Stimulated activated CD8-positive, alpha-beta memory T cell treated with anti-CD3 and anti-CD28 coated beads, Interleukin-15, amount 100 ng/mL, for 24 hours (primary cell): ENCODE measurements around the gene MARK4.
"Not testable (repeated sequence)": the region's sequence is repeated elsewhere in the genome, so short reads cannot be mapped to it uniquely, and the experiment has no call there.

Experiments
- DNase-seq: peaks from one replicate; pipeline ENCODE4 v3.0.0-alpha.2; 2020; ENCODE audit warnings: low read depth

The MARK4 gene

DNA sequence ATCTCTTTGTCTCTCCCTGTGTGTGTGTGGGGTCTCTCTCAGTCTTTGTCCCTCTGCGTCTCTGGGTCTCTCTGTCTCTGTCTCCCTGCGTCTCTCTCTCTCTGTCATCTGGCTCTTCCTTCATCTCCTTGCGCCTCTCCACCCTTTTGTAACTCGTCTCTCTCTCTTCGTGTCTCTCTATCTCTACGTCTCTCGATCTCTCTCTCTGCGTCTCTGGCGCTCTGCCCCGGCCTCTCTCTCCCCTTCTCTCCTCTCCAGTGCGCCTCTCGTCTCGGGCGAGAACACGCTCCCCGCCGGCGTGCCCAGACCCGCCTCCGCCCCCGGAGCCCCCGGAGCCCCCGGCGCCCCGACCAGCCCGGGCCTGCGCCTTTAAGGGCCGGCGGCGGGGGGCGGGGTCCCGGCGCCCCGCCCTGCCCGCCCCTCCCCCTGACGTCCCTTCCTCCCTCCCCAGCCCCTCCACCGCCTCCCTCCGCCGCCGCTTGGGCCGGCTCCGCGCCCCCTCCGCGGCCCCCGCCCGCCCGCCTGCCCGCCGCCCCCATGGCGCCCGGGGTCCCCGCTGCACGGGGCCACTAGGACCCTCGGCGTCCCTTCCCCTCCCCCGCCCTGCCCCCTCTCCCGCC, at the start of gene MARK4:
Gene MARK4 (plus strand): TSS at position 440 of the 620 bp plus-strand sequence. CDS start 318 bp downstream, outside the sequence.
- peak; percentile 29 for DNase-seq

DNA sequence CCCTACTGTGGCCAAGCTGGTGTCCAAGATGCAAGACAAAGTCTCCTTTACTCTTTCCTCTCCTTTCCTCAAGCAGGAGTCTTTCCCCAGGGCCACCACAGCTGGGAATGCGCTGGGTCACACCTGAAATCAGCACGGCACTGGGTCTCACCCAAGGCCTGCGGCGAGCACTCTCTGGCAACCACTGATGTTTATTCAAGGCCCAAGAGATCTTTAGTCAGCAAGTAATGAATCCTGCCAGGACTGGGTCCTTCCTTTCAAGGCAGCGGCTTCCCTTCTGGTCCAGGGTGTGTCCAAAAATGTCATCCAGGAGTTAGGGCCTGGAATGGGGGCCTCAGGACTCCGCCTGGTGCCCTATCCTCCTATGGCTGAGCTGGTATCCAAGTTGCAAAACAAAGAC, 48.4 kb upstream of the MARK4 start:
- no peak for DNase-seq

DNA sequence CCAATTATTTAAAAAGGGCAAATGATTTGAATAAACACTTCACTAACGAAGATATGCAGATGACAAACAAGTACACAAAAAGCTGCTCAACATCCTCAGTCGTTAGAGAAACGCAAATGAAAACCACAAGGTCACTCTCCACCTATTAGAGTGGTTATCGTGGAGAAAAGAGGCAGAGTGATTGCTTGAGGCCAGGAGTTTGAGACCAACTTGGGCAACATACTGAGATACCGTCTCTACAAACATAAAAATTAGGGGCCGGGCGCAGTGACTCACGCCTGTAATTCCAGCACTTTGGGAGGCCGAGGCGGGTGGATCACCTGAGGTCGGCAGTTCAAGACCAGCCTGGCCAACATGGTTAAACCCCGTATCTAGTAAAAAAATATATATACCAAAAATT, 45.3 kb upstream of the MARK4 start:
- no peak for DNase-seq

- DNase-seq, result no peak
Observed at GRCh38 chr19:45206328-45206727, 44.7 kb upstream of the MARK4 start.

- no peak for DNase-seq
Observed at GRCh38 chr19:45211751-45212381, 39.2 kb upstream of the MARK4 start.

DNA sequence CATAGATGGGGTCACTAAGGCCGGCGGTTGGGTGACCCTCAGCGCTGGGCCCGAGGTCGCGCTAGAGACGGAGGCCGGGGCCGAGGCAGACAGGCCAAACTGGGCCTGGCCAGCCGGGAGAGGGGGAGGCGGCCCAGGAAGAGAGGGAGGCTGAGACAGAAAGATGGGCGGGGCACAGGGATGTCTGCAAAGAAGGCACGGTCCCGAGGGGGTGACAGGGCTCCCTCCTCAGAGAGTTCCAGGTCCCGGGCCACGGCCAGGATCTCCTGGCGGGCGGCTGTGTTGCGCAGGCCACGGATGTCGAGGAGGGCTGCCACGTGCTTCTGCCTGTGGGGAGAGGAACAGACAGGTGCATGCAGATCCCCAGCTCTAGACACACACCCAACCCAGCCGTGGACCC, 38.0 kb upstream of the MARK4 start:
- DNase-seq, result no peak

DNA sequence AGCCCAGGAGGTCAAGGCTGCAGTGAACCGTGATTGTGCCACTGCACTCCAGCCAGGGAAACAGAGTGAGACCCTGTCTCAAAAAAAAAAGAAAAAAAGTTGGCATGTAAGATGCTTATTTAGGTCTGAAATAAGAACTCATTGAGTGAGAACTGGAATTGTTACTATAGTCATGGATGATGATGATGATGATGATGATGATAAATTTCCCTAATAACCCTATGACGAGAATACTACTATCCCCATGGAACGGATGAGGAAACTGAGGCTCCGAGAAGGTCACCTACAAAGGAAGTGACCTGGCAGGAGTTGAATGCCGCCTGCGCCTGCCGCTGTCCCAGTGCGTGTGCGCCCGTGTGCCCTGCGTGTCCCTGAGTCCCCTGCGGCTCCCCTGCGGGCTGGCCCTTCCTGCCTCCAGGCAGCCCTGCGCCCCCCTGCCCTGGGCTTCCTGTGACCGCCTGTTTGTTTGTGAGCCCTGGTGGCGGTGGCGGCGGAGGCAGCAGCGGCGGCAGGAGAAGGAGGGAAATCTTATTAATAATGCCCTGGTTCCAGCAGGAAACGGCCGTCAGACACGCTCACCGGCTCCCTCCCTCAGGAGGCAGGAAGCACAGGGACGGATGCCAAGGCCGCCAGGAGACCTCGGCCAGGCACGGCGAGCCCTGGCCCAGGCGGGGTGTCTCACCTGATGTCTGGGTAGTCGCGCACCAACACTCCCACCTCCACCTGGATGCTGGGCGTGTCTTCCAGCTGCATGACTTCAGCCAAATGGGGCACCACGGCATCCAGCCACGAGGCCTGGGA, 35.5 kb upstream of the MARK4 start:
- DNase-seq, result no peak

- DNase-seq, result no peak
Observed at GRCh38 chr19:45216667-45217066, 34.4 kb upstream of the MARK4 start.

DNA sequence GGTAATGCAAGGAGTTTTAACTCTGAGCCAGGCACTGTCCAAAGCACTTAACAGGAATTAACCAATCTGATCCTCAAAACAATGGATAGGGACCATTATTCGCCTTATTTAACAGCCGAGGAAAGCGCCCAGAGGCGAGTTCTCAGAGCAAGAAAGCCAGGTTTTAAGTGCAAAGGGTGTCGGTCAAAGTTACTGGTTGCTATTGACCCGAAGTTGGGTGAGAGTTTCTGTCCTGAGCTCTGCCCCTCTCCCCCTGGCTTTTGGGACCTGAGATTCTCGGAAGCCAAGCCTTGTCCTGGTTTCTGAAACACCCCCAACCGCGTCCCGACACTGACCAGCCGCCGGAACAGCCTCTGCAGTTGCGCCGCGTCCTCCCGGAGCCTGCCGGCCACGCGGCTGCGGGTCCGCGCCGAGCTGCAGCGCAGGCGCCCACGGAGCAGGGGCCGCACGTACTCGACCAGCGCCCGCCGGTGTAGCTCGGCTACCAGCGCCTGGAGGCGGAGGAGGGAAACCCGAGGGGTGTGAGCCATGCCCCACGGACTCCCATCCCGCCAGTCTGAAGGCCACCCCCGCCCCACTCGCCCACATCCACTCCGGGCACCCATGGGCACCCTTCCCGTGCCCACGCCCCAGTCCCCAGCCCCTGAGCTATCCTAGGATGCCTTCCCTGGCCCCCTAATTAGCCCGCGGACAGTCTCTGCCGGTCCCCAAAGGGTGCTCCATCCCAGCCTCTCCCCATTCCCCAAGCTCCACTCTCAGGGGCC, 33.7 kb upstream of the MARK4 start:
- no peak for DNase-seq

- no peak for DNase-seq
Observed at GRCh38 chr19:45217957-45218334, 33.1 kb upstream of the MARK4 start.

GRCh38 chr19:45218426-45218825, 32.6 kb upstream of the MARK4 start:
- no peak for DNase-seq

GRCh38 chr19:45218911-45219743, 31.9 kb upstream of the MARK4 start:
- DNase-seq, result no peak

- DNase-seq, result no peak
Observed at GRCh38 chr19:45222724-45223123, 28.3 kb upstream of the MARK4 start.

- no peak for DNase-seq
Observed at GRCh38 chr19:45223879-45224278, 27.2 kb upstream of the MARK4 start.

DNA sequence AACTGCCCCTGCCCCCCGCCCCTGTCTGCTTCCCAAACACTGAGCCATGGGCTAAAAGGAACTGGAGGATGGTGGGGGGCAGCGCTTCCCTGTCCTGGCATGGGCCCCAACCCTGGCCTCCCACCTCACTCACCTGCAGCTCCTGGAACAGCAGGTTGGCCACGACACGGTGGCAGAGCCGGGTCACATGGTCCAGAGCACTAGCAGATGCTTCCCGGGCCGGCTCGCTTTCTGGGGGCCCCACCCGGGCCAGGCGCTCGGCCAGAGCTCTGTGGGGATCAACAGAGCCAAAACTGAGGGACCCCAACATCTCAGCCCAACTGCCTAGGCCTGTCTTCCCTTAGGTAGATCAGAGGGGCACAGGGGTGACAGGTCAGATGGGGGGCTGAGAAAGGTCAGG, 26.4 kb upstream of the MARK4 start:
- no peak for DNase-seq

GRCh38 chr19:45229056-45229455, 22.0 kb upstream of the MARK4 start:
- DNase-seq, result not testable (repeated sequence)

DNA sequence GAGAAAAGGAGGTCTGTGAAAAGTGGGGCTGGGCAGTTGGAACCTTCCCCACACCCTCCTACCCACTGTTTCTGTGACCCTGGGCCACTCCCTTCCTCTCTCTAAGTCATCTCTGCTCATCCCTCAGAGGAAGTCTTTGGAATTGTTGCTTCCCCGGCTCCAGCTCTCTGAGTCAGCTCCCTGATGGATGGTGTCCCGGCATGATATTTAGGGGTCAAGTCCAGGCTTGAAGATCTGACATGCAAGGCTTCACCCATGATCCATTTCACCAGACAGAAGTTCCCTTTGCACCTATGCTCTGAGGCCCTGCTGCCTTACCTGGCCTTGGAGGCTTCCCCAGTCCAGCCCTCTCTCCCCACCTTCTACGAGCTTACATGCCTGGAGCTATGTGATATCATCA, 19.2 kb upstream of the MARK4 start:
- no peak for DNase-seq

DNA sequence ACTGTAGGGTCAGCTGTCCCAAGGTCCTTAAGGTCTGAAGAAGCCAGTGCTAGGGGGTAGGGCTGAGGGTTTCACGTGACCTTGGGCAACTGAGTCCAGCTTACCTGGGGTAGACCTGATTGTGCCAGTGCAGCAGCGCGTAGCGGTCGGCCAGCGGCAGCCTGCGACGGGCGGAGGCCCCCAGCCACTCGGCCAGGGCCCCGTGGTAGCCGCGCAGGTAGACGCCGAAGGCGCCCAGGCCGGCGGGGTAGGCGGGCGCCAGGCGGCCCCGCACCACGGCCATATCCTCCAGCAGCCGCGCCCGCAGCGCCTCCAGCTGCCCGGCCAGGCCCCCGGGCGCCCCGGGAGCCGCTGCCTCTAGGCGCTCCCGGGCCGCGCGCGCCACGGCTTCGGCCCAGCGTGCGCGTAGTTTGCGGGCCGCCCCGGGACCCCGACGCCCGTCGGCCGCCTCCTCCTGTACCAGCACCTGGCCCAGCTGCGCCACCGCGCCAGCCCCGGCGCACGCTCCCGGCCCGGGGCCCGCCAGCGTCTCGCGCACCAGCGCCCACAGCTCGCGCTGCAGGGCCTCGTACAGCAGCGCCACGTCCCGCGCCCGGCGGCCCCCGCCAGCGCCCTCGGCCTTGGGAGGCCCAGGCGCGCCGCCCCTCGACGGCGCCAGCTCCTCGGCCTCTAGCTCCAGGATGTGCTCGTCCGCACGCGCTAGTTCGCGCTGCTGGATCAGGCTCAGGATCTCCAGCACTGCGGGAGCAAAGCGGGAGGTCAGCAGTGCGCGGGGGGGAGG, 16.8 kb upstream of the MARK4 start:
- no peak for DNase-seq

DNA sequence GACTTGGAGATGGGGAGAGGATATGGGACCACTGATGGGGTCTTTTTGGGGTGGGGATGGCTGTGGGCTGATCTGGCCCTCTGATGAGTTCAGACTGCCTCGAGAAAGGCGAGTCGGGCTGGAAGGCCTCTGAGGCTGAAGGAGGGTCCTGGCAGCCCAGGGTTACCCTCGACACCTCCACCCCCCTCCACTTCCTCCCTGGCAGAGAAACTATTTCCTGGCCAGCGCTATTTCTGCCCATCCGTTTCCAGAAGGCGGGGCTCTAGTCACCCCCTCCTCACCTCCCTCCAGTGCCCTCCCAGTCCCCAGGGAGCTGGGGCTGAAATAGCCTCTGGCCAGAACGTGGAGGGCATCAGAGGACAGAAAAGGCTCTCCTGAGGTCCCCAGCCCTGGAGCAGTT, 15.6 kb upstream of the MARK4 start:
- no peak for DNase-seq

- DNase-seq, result no peak
Observed at GRCh38 chr19:45238556-45238955, 12.5 kb upstream of the MARK4 start.
